Pancreas (tissue), 10 donors: ENCODE measurements around the gene PRSS33. TPM values are rescaled to one million over a fixed set of nuclear protein-coding genes. Genes with fewer than 3 reads are reported as not detected.

ENCODE experiments used
- ATAC-seq, 4 donors: fragments of 200-7000 bp; cut with Tn5 transposase; one replicate each; pipeline versions ENCODE4 v1.8.0 to v1.9.1; 2020; ENCODE audit warnings: mild to moderate bottlenecking in 4 of 4, moderate library complexity in 4 of 4
- DNase-seq, 6 donors: peaks; one replicate each; pipeline ENCODE4 v3.0.0-alpha.2; 2020
- FAIRE-seq: peaks from 2 replicates; lab custom pipeline; 2012; peaks lifted over from hg19 to GRCh38; lab: Jason Lieb, UNC
- H3K27ac ChIP-seq, 4 donors: fragments of 200-600 bp; sonication (generic); 1 replicate in 3 of 4; 2 replicates in 1 of 4; pipeline versions ENCODE4 v1.5.0 to v1.8.0; 2020
- H3K27me3 ChIP-seq, 4 donors: fragments of 200-600 bp; one replicate each; pipeline ENCODE4 v1.8.0; 2021
- H3K36me3 ChIP-seq, 3 donors: fragments of 200-600 bp; sonication (generic) in 1 of 3; one replicate each; pipeline versions ENCODE4 v1.5.0 to v1.8.0; 2020 to 2021
- H3K4me1 ChIP-seq, 3 donors: fragments of 200-600 bp; one replicate each; pipeline ENCODE4 v1.8.0; 2021
- H3K4me3 ChIP-seq, 4 donors: fragments of 200-600 bp; sonication (generic) in 2 of 4; one replicate each; pipeline versions ENCODE4 v1.5.0 to v1.8.0; 2020 to 2021
- H3K9me3 ChIP-seq, 4 donors: fragments of 200-600 bp; one replicate each; pipeline ENCODE4 v1.8.0; 2021
- CTCF ChIP-seq, 4 donors: fragments of 200-600 bp; sonication (generic) in 3 of 4; IDR thresholded peaks; one replicate each; pipeline versions ENCODE4 v1.5.0 to v1.8.0; 2021; ENCODE audit warnings: antibody characterized with exemption in 4 of 4
- WGBS, 2 donors: extraction: QIAGEN DNeasy Blood & Tissue Kit; methylation state at CpG; one replicate each; pipeline ENCODE4 v1.1.7; 2013; 5-methylcytosine and 5-hydroxymethylcytosine counted together
- intact Hi-C, 3 donors: fragments of 100-400 bp; cut with DNase I; formaldehyde crosslinking; loops; one replicate each; pipeline versions ENCODE4 v1.11.1 to v1.14.2; 2022
- polyA plus RNA-seq, 2 donors: library from polyadenylated mRNA; stranded (reverse); fragments of 200-250 nt; gene quantifications; one replicate each; pipeline ENCODE4 v1.2.3, GENCODE V29; 2013
- total RNA-seq, 6 donors: library from RNA; stranded (reverse); fragmentation: NEBNext Ultra II Directional in 4 of 6; extraction: Animal tissue kit (Norgen Biotek cat#: 25700) in 4 of 6; gene quantifications; one replicate each; pipeline versions ENCODE4 v1.2.1 to v1.2.4, GENCODE V29; 2021 to 2023
- donor health status: healthy with polysubstance abuse.
- donor health status: DM: no; HTN: no; CAD: no; lungs with moderate emphysema.
- donor health status: DM: no; HTN: no; CAD: no.
- donor health status: control.
- donor health status: control.
- donor health status: Bipolar disorder and iron deficiency.
- donor health status: DM: yes; HTN: yes; CAD: no.
- donor health status: DM: no; HTN: no; CAD: no.
- donor health status: DM: no; HTN: no; CAD: no.
- donor health status: DM: yes; HTN: yes; CAD: no.

The PRSS33 gene
- total and polyA plus RNA-seq, 8 donors = 0.05 TPM; not detected in 7

DNA sequence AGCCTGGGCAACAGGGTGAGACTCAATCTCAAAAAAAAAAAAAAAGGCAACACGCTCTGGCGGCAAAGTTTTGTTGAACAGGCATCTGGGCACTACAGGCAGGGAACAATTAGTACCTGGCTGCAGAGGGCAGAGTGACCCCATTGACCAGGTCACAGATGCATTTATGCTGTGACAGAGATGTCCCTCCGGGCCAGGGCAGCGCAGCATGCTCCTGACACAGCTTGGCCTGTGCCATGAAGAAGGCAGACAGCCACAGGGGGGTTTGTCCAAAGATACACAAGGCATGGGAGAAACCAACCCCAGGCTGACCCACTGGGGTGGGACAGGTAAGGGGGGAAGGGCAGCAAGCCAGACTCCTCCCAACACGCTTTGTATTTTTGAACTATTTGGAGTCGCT, 42.6 kb downstream of the PRSS33 start:
- no peak for TF ChIP-seq CTCF (IDR thresholded peaks at IDR 0.05)
- ATAC-seq = no peak
- Histone ChIP-seq H3K27ac (no peak overlapping the region), H3K36me3 (no peaks in the 10 kb centered on the region), H3K9me3 (no peaks in the 10 kb centered on the region), H3K4me3 (no peak overlapping the region), H3K4me1 (peaks cover 0 to 4% (median 0%) of the 10 kb centered on the region in 3 donors), H3K27me3 (no peaks in the 10 kb centered on the region)
- 79 to 88% methylated on average over 6 of the region's 6 CpGs for WGBS, 2 donors
- FAIRE-seq = no peak
- intact Hi-C loops = no loop called here
- DNase-seq = no peak

- no peak for ATAC-seq
- no peak overlapping the region for H3K27ac ChIP-seq
- WGBS, 2 donors = 85 to 87% methylated on average over 17 to 19 of the region's 19 CpGs
- FAIRE-seq = no peak
- no peak for TF ChIP-seq CTCF (IDR thresholded peaks at IDR 0.05)
- no peaks in the 10 kb centered on the region for H3K27me3 ChIP-seq
- DNase-seq = no peak
- H3K36me3 ChIP-seq = no peaks in the 10 kb centered on the region
- intact Hi-C loops = no loop called here
- H3K4me3 ChIP-seq = no peak overlapping the region
- no peaks in the 10 kb centered on the region for H3K9me3 ChIP-seq
- H3K4me1 ChIP-seq = no peaks in the 10 kb centered on the region
Observed at GRCh38 chr16:2743007-2743810, 44.2 kb downstream of the PRSS33 start.

- Histone ChIP-seq H3K27me3 (no peaks in the 10 kb centered on the region), H3K4me1 (no peaks in the 10 kb centered on the region), H3K9me3 (no peaks in the 10 kb centered on the region), H3K36me3 (no peaks in the 10 kb centered on the region), H3K4me3 (no peak overlapping the region), H3K27ac (no peak overlapping the region)
- DNase-seq (no peak), FAIRE-seq (no peak), ATAC-seq (no peak)
- intact Hi-C loops = no loop called here
- WGBS, 2 donors = 91% methylated on average over 12 of the region's 12 CpGs
- no peak for TF ChIP-seq CTCF (IDR thresholded peaks at IDR 0.05)
Observed at GRCh38 chr16:2742323-2743006, 44.9 kb downstream of the PRSS33 start.

DNA sequence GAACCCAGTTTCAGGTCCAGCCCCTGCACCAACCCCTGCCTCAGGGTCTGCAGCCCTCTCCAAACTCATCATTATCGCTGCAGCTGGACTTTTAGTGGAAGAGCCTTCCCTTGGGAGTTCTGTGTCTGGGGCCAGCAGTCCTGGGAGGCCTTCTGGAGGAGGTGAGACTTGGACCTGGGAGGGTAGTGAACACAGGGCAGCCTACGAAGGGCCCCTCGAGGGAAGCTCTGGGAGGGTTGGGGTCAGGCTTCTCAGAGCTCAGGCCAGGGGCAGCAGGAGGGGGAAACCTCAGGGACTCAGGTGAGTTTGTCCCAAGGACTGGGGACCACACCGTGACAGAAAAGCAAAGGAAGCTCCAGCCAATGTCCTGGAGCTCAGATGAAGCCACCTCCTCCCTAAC, 46.2 kb downstream of the PRSS33 start:
- Histone ChIP-seq H3K4me1 (no peaks in the 10 kb centered on the region), H3K27ac (no peak overlapping the region), H3K27me3 (no peaks in the 10 kb centered on the region), H3K4me3 (no peak overlapping the region), H3K36me3 (no peaks in the 10 kb centered on the region), H3K9me3 (no peaks in the 10 kb centered on the region)
- no peak for TF ChIP-seq CTCF (IDR thresholded peaks at IDR 0.05)
- 85 to 92% methylated on average over 4 of the region's 4 CpGs for whole genome bisulfite sequencing, 2 donors
- DNase-seq (no peak), ATAC-seq (no peak), FAIRE-seq (no peak)
- intact Hi-C loops = no loop called here

DNA sequence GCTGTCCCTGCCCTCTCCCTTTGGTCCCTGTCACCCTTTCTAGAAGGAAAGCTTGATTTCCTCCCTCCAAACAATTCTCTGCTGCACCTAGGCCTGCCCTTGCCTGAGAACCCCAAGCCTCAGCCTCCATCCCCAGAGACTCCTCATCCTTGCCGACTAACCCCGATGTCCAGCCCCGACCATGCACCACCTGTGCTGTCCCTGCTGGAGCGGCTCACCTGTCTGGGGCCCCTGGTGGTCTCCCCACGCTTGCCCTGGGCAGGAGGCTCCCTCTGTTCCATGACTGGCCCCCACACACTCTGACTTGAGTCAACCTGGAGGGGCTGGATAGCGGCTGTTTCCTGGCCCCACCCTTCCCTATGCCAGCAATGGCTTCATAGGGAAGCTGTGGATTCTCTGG, 46.9 kb downstream of the PRSS33 start:
- no peak for DNase-seq
- no peaks in the 10 kb centered on the region for H3K4me1 ChIP-seq
- no peaks in the 10 kb centered on the region for H3K36me3 ChIP-seq
- intact Hi-C loops = no loop called here
- WGBS, 2 donors = 79 to 86% methylated on average over 6 of the region's 6 CpGs
- no peak for FAIRE-seq
- no peaks in the 10 kb centered on the region for H3K9me3 ChIP-seq
- H3K4me3 ChIP-seq = no peak overlapping the region
- ATAC-seq = no peak
- H3K27ac ChIP-seq = no peak overlapping the region
- no peaks in the 10 kb centered on the region for H3K27me3 ChIP-seq
- TF ChIP-seq CTCF (IDR thresholded peaks at IDR 0.05) = no peak
